Measurements from ENCODE around the gene PARPBP.

DNA sequence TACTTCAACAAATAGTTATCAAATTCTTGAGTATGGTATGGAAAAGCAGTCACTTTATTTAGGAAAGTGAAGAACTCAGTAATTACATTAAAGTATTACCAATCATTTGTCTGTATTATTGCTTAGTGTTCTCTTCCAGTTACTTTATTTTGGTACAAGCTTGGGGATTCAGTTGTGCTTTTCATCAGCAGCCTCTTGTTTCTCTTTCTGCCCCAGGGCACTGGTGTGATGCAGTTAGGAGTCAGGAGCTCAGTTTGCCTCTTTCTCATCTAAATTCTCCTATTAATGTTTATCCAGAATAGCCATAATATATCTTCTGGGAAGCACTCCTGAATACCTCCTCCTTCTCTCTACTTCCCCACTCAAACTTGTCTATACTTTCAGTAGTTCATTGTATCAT, 52.0 kb downstream of the PARPBP start:
- TF ChIP-seq, protein P1, sequence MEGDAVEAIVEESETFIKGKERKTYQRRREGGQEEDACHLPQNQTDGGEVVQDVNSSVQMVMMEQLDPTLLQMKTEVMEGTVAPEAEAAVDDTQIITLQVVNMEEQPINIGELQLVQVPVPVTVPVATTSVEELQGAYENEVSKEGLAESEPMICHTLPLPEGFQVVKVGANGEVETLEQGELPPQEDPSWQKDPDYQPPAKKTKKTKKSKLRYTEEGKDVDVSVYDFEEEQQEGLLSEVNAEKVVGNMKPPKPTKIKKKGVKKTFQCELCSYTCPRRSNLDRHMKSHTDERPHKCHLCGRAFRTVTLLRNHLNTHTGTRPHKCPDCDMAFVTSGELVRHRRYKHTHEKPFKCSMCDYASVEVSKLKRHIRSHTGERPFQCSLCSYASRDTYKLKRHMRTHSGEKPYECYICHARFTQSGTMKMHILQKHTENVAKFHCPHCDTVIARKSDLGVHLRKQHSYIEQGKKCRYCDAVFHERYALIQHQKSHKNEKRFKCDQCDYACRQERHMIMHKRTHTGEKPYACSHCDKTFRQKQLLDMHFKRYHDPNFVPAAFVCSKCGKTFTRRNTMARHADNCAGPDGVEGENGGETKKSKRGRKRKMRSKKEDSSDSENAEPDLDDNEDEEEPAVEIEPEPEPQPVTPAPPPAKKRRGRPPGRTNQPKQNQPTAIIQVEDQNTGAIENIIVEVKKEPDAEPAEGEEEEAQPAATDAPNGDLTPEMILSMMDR (IDR thresholded peaks at IDR 0.05): no peak
- TF ChIP-seq POLR2AphosphoS5 (IDR thresholded peaks at IDR 0.05) (no peak), POLR2A (IDR thresholded peaks at IDR 0.05) (no peak), EP300 (IDR thresholded peaks at IDR 0.05) (no peak)
